Measurements from ENCODE around the gene ANKRD13D. TPM values are rescaled to one million over a fixed set of nuclear protein-coding genes. Genes with fewer than 3 reads are reported as not detected.

ANKRD13D gene
- total and polyA plus RNA-seq, 12 donors, result 8.7 to 205 (median 40.4) TPM

DNA sequence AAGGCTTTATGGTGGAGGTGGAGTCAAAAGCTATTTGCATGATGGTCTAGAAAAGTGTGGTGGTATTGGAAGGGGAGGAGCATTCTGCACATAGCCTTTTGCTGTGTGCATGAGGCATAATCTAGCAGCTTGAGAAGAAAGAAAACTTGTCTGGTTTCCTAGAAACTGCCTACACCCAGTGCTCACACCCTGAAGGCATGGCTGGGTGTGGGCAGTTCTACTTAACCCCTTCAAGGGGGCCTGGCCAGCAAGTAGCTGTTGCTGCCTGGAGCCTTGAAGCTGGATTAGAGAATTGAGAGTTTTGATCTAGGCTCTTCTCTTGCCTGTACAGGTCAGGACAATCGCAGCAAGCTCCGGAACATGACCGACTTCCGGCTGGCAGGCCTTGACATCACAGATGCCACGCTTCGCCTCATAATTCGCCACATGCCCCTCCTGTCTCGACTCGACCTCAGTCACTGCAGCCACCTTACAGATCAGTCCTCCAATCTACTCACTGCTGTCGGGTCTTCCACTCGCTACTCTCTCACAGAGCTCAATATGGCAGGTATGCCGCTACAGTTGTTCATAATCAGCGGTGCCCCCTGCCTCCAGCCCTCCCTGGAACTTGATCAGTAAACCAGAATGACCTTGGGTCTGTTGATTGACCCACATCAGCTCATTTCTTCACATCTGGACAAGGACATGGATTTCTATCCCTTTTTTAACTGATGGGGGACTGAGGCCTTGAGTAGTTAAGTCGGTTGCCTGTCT, 35.1 kb upstream of the ANKRD13D start:
- no peak overlapping the region for H3K27ac ChIP-seq
- 85 to 89% (median 87%) methylated on average over 14 of the region's 14 CpGs for WGBS, 4 donors
- peaks cover 0 to 2% of the 10 kb centered on the region in 2 donors for H3K4me1 ChIP-seq (replicated peaks in 1 of 2)
- H3K36me3 ChIP-seq (replicated peaks in 1 of 2), result peaks cover 0 to 81% of the 10 kb centered on the region in 2 donors
- no peak overlapping the region for H3K4me3 ChIP-seq
- peak in 1 of 7 donors; percentile 47 for DNase-seq
- H3K27me3 ChIP-seq, result no peaks in the 10 kb centered on the region
- TF ChIP-seq, protein P1, sequence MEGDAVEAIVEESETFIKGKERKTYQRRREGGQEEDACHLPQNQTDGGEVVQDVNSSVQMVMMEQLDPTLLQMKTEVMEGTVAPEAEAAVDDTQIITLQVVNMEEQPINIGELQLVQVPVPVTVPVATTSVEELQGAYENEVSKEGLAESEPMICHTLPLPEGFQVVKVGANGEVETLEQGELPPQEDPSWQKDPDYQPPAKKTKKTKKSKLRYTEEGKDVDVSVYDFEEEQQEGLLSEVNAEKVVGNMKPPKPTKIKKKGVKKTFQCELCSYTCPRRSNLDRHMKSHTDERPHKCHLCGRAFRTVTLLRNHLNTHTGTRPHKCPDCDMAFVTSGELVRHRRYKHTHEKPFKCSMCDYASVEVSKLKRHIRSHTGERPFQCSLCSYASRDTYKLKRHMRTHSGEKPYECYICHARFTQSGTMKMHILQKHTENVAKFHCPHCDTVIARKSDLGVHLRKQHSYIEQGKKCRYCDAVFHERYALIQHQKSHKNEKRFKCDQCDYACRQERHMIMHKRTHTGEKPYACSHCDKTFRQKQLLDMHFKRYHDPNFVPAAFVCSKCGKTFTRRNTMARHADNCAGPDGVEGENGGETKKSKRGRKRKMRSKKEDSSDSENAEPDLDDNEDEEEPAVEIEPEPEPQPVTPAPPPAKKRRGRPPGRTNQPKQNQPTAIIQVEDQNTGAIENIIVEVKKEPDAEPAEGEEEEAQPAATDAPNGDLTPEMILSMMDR (IDR thresholded peaks at IDR 0.05), result no peak
- no peak for TF ChIP-seq POLR2A (IDR thresholded peaks at IDR 0.05)
- intact Hi-C loops (cut with DNase I), result no loop called here
- H3K9me3 ChIP-seq (replicated peaks in 1 of 3), result no peaks in the 10 kb centered on the region

DNA sequence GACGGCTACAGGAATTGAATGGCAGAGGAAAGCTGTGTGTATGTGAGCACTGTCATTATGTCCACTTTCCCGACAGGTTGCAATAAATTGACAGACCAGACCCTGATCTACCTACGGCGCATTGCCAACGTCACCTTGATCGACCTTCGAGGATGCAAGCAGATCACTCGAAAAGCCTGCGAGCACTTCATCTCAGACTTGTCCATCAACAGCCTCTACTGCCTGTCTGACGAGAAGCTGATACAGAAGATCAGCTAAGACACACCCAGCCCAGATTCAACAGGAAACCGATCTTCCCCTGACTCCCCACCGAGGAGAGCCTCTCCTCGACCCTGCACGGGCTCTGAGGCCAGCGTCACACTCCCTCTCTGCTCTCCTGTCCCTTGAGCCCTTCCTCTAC, 34.3 kb upstream of the ANKRD13D start:
- no peak overlapping the region for H3K4me3 ChIP-seq
- no peaks in the 10 kb centered on the region for H3K4me1 ChIP-seq (replicated peaks in 1 of 2)
- DNase-seq, result peak in 1 of 7 donors; percentile 53
- no peaks in the 10 kb centered on the region for H3K9me3 ChIP-seq (replicated peaks in 1 of 3)
- 83 to 90% (median 87%) methylated on average over 15 of the region's 15 CpGs for WGBS, 4 donors
- peaks cover 0 to 74% of the 10 kb centered on the region in 2 donors for H3K36me3 ChIP-seq (replicated peaks in 1 of 2)
- H3K27me3 ChIP-seq, result no peaks in the 10 kb centered on the region
- no peak for TF ChIP-seq POLR2A (IDR thresholded peaks at IDR 0.05)
- TF ChIP-seq, protein P1 (IDR thresholded peaks at IDR 0.05), result no peak
- H3K27ac ChIP-seq, result no peak overlapping the region
- intact Hi-C loops (cut with DNase I), result no loop called here

GRCh38 chr11:67255353-67255752, 33.8 kb upstream of the ANKRD13D start:
- WGBS, 4 donors, result 88 to 93% (median 91%) methylated on average over 10 of the region's 10 CpGs
- intact Hi-C loops (cut with DNase I), result no loop called here
- no peak overlapping the region for H3K27ac ChIP-seq
- DNase-seq, result peak in 1 of 7 donors; percentile 35
- H3K9me3 ChIP-seq (replicated peaks in 1 of 3), result no peaks in the 10 kb centered on the region
- TF ChIP-seq, protein P1 (IDR thresholded peaks at IDR 0.05), result no peak
- TF ChIP-seq POLR2A (IDR thresholded peaks at IDR 0.05), result no peak
- no peaks in the 10 kb centered on the region for H3K4me1 ChIP-seq (replicated peaks in 1 of 2)
- H3K27me3 ChIP-seq, result no peaks in the 10 kb centered on the region
- no peak overlapping the region for H3K4me3 ChIP-seq
- peaks cover 0 to 68% of the 10 kb centered on the region in 2 donors for H3K36me3 ChIP-seq (replicated peaks in 1 of 2)

DNA sequence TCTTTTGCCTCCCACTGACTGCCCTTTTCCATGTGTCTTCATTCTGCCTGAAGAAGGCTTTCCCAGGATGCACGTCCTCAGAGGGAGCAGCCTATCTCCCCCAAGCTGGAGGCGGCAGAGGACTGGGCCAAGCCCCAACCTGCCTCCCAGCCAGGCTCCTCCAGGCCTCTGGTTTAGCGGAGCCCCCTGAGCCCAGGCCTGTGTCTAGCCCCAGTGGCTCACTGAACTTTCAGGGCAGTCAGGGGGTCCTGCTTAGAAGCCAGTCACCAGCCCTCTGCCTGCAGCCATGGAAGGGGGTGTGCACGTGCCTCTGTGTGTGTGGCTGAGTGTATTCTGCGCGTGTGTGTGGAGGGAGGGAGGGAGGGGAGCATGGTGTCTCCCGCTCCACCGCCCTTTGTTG, 33.2 kb upstream of the ANKRD13D start:
- Histone ChIP-seq H3K27me3 (no peaks in the 10 kb centered on the region), H3K9me3 (replicated peaks in 1 of 3) (no peaks in the 10 kb centered on the region), H3K4me3 (no peak overlapping the region), H3K27ac (no peak overlapping the region), H3K36me3 (replicated peaks in 1 of 2) (peaks cover 0 to 63% of the 10 kb centered on the region in 2 donors), H3K4me1 (replicated peaks in 1 of 2) (peaks cover 0 to 1% of the 10 kb centered on the region in 2 donors)
- DNase-seq, result peak in 2 of 7 donors; percentile 0 to 46
- WGBS, 4 donors, result 90 to 92% (median 91%) methylated on average over 7 to 8 of the region's 8 CpGs
- intact Hi-C loops (cut with DNase I), result no loop called here
- no peak for TF ChIP-seq POLR2A (IDR thresholded peaks at IDR 0.05)
- TF ChIP-seq, protein P1 (IDR thresholded peaks at IDR 0.05), result no peak
